NCI-H524 (cell line): Measurements from ENCODE around the gene FOSL2.

ENCODE experiments used
- DNase-seq, 2 experiments: peaks; one replicate each; lab custom pipeline; 2025; lab: John Stamatoyannopoulos, UW

FOSL2 gene

DNA sequence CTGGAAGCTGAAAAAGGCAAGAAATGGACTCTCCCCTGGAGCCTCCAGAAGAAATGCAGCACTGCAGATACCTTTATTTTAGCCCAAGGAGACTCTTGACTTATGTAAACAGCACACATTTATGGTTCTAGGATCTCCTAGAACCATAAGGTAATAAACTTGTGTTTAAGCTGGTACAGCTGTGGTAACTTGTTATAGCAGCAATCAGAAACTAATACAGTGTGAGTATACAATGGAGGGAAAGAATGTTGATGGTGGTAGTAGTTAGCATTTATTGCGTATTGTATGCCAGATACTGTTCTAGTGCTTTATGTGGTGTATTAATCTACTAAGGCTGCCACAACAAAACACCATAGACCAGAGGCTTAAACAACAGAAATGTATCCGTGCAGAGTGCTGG is 40.6 kb downstream of the FOSL2 start:
- DNase-seq: no peak

- DNase-seq: no peak
Observed at GRCh38 chr2:28433935-28434599, 41.4 kb downstream of the FOSL2 start.

GRCh38 chr2:28434600-28434989 is 41.9 kb downstream of the FOSL2 start:
- DNase-seq: no peak

- no peak for DNase-seq
Observed at GRCh38 chr2:28435241-28435640, 42.6 kb downstream of the FOSL2 start.

GRCh38 chr2:28435814-28436351 is 43.2 kb downstream of the FOSL2 start:
- DNase-seq: no peak

DNA sequence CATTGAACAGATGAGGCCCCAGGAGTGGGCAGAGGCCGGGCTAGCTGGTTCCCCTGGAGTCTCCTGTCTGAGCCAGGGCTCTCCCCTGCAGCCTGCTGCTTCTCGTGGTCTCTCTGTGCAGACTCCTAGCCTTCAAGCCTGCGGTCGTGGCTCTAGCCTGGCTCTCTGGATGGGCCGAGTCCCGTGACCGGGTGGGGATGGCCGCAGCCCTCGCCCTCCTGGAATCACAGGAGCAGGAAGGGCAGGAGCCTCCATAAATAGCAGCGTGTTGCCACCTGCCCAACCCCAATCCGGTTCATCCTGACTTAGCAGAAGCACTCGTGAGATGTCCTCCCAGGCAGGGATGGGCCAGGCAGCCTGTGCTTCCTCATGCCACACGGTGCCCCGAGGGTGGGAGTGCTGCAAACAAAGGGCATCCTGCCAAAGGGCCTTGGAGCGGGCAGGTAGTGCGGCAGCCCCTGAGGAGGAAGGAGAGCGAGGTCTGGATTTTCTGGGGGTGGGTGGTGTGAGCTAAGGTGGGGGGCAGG is 43.9 kb downstream of the FOSL2 start:
- DNase-seq: no peak

- DNase-seq: no peak
Observed at GRCh38 chr2:28437149-28437835, 44.6 kb downstream of the FOSL2 start.

GRCh38 chr2:28437918-28438317 is 45.3 kb downstream of the FOSL2 start:
- DNase-seq: no peak

- DNase-seq: no peak
Observed at GRCh38 chr2:28438532-28439063, 45.9 kb downstream of the FOSL2 start.

- DNase-seq: no peak
Observed at GRCh38 chr2:28439127-28439526, 46.5 kb downstream of the FOSL2 start.

DNA sequence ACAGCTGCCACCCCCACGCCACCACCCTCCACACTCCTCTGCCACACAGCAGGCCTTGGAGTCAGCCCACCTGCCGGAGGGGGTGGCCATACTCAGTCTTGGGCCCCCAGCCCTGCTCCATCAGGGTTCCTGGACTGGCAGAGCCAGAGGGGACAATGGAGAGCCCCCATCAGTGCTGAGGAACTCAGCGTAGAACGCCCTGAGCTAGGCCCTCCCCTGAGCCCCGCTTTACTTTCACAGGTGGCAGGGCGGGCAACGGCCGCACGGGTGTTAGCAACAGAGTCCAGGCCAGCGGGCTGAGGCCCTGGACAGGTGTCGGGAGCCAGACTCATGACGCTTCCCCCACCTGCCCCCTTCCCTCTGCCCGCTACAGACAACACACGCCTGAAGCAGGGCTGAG is 47.1 kb downstream of the FOSL2 start:
- DNase-seq: no peak

DNA sequence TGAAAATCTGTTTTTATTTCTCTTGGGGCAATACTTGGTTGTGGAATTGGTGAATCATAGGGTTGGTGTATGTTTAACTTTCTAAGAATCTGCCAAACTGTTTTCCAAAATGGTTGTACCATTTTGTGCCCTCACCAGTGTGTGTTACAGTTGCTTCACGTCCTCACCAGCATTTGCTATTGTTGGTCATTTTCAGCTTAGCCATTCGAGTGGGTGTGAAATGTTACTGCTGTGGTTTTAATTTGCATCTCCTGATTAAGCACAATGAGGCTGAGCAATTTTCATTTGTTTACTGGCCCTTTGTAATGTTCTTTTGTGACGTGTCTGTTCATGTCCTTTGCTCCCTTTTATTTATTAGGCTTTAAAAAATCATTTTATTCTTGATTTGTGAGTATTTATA is 49.7 kb downstream of the FOSL2 start:
- no peak for DNase-seq

DNA sequence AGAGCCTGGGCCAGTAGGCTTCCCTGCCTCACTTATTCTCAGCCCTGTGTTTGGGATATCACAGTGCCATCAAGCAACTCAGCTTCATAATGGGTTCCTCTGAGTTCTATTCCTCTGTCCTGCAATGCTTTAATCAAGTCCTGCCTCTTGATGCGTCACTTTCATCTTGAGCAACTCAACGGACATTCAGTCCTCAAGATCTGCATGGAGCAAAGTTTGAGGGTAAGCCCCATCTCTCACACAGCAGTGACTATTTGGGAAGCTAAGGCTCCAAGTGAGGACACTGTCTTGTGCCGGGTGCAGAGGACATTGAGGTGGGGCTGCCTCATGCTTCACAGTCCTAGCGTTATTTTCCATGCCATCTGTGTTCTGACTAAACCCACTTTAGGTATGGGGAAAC is 52.3 kb downstream of the FOSL2 start:
- DNase-seq: no peak

GRCh38 chr2:28445448-28446258 is 53.0 kb downstream of the FOSL2 start:
- DNase-seq: no peak

GRCh38 chr2:28446531-28446930 is 53.9 kb downstream of the FOSL2 start:
- no peak for DNase-seq

DNA sequence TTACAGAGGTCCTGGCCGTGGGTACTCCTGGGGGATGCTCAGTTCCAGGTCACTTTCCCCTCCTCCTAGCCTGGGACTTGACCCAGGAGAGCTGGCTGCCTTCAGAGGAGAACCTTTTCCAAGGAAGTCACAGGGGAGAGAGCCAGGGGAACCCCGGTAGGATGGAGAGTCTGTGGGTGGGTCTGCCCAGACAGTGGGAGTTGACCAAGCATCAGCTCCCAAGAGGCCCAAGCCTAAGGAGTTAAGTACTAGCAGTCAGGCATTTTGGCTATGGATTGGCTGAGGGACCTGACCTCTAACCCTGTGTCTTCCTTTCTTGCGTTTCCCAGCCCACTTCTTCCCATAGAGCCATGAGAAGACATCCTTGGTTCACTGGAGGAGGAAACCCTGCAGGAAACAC is 54.4 kb downstream of the FOSL2 start:
- no peak for DNase-seq

DNA sequence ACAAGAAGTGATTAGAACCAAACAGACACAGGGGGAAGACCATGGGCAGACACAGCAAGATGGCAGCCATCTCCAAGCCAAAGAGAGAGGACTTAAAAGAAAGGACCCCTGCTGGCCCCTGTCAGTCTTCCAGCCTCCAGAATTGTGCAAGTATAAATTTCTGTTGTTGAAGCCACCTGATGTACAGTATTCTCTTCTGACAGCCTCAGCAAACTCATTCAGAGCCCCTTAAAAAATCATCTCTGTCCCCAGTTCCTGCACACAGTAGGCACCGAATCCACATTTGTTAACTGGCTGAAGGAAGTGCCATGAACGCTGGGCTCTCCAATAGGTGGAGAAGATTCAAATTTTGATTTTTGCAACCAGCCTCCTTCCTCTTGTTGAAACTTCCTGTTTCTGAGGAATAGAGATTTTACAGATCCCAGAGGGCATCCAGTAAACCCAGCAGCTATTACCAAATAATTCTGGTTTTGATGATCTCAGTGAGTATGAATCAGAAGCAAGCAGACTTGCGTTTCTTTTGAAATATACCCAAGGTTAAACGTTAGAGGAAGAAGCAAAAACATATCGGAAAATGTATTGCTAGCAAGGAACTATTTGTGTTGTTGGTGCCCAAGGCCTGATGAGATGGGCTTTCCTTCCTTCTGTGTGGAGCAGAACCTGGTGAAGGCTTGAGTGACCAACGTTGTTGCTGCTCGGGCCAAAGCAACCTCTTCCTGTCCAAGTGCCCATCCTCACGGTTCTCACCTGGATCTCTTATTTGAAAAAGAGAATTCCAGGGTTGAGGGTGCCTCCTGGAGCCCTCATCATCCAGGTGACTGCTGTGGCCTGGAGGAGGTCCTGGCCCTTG is 55.5 kb downstream of the FOSL2 start:
- DNase-seq: no peak

DNA sequence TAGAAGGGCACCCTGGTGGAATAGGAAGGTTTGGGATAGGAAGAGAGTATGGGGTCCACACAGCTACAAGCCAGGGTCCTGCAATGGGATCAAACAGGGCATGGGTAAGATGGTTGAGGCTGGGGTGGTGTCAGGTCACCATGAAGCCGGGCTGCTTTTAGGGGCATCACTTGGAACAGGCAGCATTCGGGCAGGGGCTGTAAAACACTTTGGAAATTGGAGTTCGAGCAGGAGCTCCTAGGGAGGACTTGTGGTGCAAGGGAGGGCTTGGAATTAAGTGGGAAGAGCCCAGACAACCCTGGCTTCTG is 56.1 kb downstream of the FOSL2 start:
- no peak for DNase-seq

GRCh38 chr2:28449126-28449487 is 56.4 kb downstream of the FOSL2 start:
- no peak for DNase-seq

GRCh38 chr2:28449488-28450395 is 57.1 kb downstream of the FOSL2 start:
- no peak for DNase-seq
